Adrenal gland (tissue), 5 donors: Measurements from ENCODE around the gene PDE2A.

Experiments used
- CTCF ChIP-seq, 6 experiments: fragments of 450-650 bp in 4 of 6; fragments of 200-600 bp in 2 of 6; sonication (generic) in 1 of 6; IDR thresholded peaks; 1 replicate in 5 of 6; 2 replicates in 1 of 6; pipeline versions ENCODE4 v1.5.1 to v1.8.0; 2016 to 2021; ENCODE audit warnings: antibody characterized with exemption in 6 of 6, mild to moderate bottlenecking in 2 of 6, moderate library complexity in 1 of 6
- POLR2A ChIP-seq, 2 donors: fragments of 450-650 bp; IDR thresholded peaks; one replicate each; pipeline ENCODE4 v1.6.1; 2017; ENCODE audit warnings: antibody characterized with exemption in 2 of 2, mild to moderate bottlenecking in 2 of 2, moderate library complexity in 1 of 2
- donor health status: DM: no; HTN: no; CAD: no.

GRCh38 chr11:72655896-72656464 is 18.2 kb downstream of the PDE2A start:
- TF ChIP-seq POLR2A (IDR thresholded peaks at IDR 0.05) (no peak), CTCF (IDR thresholded peaks at IDR 0.05) (no peak)
